ENCODE data around the gene AGBL4.

Gene AGBL4

DNA sequence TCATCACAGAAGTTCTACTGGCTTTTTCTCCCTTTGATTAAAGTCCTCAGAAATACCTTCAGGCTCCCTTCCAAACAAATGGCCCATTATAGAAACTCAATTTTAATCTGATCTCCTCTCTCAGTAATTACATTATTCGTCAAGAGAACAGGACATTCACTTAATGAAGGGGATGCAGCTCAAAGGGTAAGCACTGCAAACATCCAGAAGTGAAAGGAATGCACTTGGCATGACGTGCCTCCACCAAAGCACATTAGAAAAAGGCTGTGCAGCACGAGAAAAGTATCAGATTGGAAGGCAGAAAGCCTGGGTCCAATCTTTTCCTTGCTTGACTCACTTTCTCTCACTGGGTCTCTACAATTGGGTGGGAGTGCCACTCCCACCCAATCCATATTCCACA lies 1024.4 kb downstream of the AGBL4 start:
- no peak for TF ChIP-seq CTCF (IDR thresholded peaks at IDR 0.05; ENCODE audit: unreplicated experiment in 3 of 3)
- no peaks in the 10 kb centered on the region for H3K4me1 Mint-ChIP-seq
- H3K4me3 Mint-ChIP-seq, result no peak overlapping the region
- H3K36me3 Mint-ChIP-seq (ENCODE audit: low read depth), result no peaks in the 10 kb centered on the region
- no peak overlapping the region for H3K27ac Mint-ChIP-seq
- H3K27me3 Mint-ChIP-seq (ENCODE audit: low read depth), result peaks cover 4% of the 10 kb centered on the region
- H3K9me3 Mint-ChIP-seq, result peaks cover 13% of the 10 kb centered on the region

GRCh38 chr1:48996311-48996710 lies 1027.4 kb downstream of the AGBL4 start:
- H3K27ac Mint-ChIP-seq, result no peak overlapping the region

DNA sequence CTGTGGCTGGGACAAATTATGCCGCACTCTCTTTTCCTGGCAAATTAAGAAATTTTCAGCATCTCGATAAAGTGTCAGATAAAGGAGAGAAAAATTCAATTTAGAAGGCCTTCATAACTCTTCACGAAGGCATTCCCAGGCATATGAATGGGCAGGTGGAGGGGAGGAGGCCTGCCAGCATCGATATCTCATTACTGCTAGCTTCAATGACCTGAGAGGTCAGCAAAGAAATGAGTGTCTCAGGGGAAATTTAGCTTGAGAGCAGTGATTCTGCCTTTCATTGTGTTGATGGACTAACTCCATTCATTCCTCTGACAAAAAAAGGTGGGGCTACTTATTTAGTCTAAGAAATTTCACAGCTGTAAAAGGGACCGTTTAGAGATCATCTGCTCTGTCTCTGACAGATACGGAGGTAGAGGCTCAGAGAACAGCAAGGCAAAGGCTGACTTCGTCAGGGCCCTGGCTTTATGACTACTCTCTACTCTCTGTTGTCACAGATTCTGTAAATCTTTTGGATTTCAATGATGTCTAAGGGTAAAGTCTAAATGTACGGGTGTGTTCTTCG lies 1035.0 kb downstream of the AGBL4 start:
- H3K4me3 Mint-ChIP-seq, result no peak overlapping the region
- H3K9me3 Mint-ChIP-seq, result peaks cover 8% of the 10 kb centered on the region
- no peaks in the 10 kb centered on the region for H3K4me1 Mint-ChIP-seq
- H3K27ac Mint-ChIP-seq, result no peak overlapping the region
- H3K27me3 Mint-ChIP-seq (ENCODE audit: low read depth), result no peaks in the 10 kb centered on the region
- TF ChIP-seq CTCF (IDR thresholded peaks at IDR 0.05; ENCODE audit: unreplicated experiment in 3 of 3), result no peak
- no peaks in the 10 kb centered on the region for H3K36me3 Mint-ChIP-seq (ENCODE audit: low read depth)

More at GRCh38 chr1:48996311-48996710, 1027.4 kb downstream of the AGBL4 start:
- Mint-ChIP-seq H3K4me1 (no peaks in the 10 kb centered on the region), H3K4me3 (no peak overlapping the region), H3K27me3 (ENCODE audit: low read depth) (peaks cover under 1% of the 10 kb centered on the region), H3K36me3 (ENCODE audit: low read depth) (no peaks in the 10 kb centered on the region), H3K9me3 (peaks cover 12% of the 10 kb centered on the region)
- TF ChIP-seq CTCF (IDR thresholded peaks at IDR 0.05; ENCODE audit: unreplicated experiment in 3 of 3), result no peak

- Mint-ChIP-seq H3K27me3 (ENCODE audit: low read depth) (peaks cover 4% of the 10 kb centered on the region), H3K27ac (no peak overlapping the region), H3K9me3 (peaks cover 8% of the 10 kb centered on the region), H3K36me3 (ENCODE audit: low read depth) (no peaks in the 10 kb centered on the region), H3K4me1 (no peaks in the 10 kb centered on the region), H3K4me3 (no peak overlapping the region)
- TF ChIP-seq CTCF (IDR thresholded peaks at IDR 0.05; ENCODE audit: unreplicated experiment in 3 of 3), result no peak
Observed at GRCh38 chr1:48979940-48980339, 1043.8 kb downstream of the AGBL4 start.

DNA sequence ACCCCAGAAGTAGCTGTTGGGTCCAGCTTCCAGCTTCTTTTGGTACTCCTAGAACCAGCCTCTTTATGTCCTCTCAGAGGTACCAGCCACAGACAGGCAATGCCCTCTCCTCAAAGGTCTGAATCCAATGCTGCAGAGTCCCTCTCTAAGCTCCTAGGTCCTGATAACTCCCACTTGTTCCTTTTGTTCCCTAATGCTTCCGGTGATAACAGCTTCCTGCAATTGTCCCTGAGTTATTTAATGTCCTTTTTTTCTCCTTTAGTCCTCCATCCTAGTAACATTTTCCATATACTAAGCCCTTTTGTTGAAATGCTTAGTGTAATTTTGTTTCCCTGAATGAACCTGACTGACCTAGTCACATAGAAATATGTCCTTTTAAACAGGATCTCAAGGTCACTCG lies 1045.3 kb downstream of the AGBL4 start:
- H3K4me1 Mint-ChIP-seq, result no peaks in the 10 kb centered on the region
- no peak overlapping the region for H3K27ac Mint-ChIP-seq
- no peak for TF ChIP-seq CTCF (IDR thresholded peaks at IDR 0.05; ENCODE audit: unreplicated experiment in 3 of 3)
- no peaks in the 10 kb centered on the region for H3K36me3 Mint-ChIP-seq (ENCODE audit: low read depth)
- H3K27me3 Mint-ChIP-seq (ENCODE audit: low read depth), result peaks cover 4% of the 10 kb centered on the region
- no peak overlapping the region for H3K4me3 Mint-ChIP-seq
- H3K9me3 Mint-ChIP-seq, result peaks cover 8% of the 10 kb centered on the region

GRCh38 chr1:48977273-48977672 lies 1046.5 kb downstream of the AGBL4 start:
- no peak for TF ChIP-seq CTCF (IDR thresholded peaks at IDR 0.05; ENCODE audit: unreplicated experiment in 3 of 3)
- no peaks in the 10 kb centered on the region for H3K4me1 Mint-ChIP-seq
- H3K9me3 Mint-ChIP-seq, result peaks cover 8% of the 10 kb centered on the region
- H3K27ac Mint-ChIP-seq, result no peak overlapping the region
- no peak overlapping the region for H3K4me3 Mint-ChIP-seq
- peaks cover 4% of the 10 kb centered on the region for H3K27me3 Mint-ChIP-seq (ENCODE audit: low read depth)
- no peaks in the 10 kb centered on the region for H3K36me3 Mint-ChIP-seq (ENCODE audit: low read depth)

Measured in nephron (organoid).